ENCODE results near the gene GLTP. TPM values are rescaled to one million over a fixed set of nuclear protein-coding genes. Genes with fewer than 3 reads are reported as not detected.

GLTP gene
- total and polyA plus RNA-seq, 4 donors: 8.5 to 12.8 (median 8.7) TPM

DNA sequence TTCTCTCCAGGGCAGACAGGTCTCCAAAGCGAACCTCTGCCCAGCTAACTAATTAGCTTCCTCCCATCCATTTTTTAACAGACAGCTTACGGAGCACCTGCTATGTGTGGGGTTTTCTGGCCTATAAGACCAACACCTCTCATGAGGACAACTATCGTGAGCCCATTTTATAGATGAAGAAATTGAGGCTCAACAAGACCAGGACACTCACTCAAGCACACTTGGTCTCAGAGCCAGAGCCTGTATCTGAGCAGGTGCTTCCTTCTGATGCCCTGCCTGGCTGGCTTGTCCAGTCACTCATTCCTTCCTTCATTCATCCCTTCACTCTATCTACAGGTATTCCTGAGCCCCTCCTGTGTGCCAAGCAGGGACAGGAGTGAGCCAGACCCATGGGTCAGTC lies 53.3 kb downstream of the GLTP start:
- 96% methylated on average over 3 of the region's 3 CpGs for WGBS
- TF ChIP-seq RXRA (IDR thresholded peaks at IDR 0.05) (no peak), FOXA2 (IDR thresholded peaks at IDR 0.05) (no peak), JUND (IDR thresholded peaks at IDR 0.05) (no peak), SP1 (IDR thresholded peaks at IDR 0.05) (no peak), TAF1 (conservative IDR thresholded peaks at IDR 0.05) (no peak), FOXA1 (IDR thresholded peaks at IDR 0.05) (no peak), YY1 (IDR thresholded peaks at IDR 0.05) (no peak)
- TF ChIP-seq, protein P1, sequence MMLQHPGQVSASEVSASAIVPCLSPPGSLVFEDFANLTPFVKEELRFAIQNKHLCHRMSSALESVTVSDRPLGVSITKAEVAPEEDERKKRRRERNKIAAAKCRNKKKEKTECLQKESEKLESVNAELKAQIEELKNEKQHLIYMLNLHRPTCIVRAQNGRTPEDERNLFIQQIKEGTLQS (IDR thresholded peaks at IDR 0.05): no peak
- TF ChIP-seq, protein P2, sequence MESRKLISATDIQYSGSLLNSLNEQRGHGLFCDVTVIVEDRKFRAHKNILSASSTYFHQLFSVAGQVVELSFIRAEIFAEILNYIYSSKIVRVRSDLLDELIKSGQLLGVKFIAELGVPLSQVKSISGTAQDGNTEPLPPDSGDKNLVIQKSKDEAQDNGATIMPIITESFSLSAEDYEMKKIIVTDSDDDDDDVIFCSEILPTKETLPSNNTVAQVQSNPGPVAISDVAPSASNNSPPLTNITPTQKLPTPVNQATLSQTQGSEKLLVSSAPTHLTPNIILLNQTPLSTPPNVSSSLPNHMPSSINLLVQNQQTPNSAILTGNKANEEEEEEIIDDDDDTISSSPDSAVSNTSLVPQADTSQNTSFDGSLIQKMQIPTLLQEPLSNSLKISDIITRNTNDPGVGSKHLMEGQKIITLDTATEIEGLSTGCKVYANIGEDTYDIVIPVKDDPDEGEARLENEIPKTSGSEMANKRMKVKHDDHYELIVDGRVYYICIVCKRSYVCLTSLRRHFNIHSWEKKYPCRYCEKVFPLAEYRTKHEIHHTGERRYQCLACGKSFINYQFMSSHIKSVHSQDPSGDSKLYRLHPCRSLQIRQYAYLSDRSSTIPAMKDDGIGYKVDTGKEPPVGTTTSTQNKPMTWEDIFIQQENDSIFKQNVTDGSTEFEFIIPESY (IDR thresholded peaks at IDR 0.05): no peak
- TF ChIP-seq, protein P3, sequence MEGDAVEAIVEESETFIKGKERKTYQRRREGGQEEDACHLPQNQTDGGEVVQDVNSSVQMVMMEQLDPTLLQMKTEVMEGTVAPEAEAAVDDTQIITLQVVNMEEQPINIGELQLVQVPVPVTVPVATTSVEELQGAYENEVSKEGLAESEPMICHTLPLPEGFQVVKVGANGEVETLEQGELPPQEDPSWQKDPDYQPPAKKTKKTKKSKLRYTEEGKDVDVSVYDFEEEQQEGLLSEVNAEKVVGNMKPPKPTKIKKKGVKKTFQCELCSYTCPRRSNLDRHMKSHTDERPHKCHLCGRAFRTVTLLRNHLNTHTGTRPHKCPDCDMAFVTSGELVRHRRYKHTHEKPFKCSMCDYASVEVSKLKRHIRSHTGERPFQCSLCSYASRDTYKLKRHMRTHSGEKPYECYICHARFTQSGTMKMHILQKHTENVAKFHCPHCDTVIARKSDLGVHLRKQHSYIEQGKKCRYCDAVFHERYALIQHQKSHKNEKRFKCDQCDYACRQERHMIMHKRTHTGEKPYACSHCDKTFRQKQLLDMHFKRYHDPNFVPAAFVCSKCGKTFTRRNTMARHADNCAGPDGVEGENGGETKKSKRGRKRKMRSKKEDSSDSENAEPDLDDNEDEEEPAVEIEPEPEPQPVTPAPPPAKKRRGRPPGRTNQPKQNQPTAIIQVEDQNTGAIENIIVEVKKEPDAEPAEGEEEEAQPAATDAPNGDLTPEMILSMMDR (IDR thresholded peaks at IDR 0.05; ENCODE audit: low read depth, low read length, missing input control): no peak
- TF ChIP-seq, protein P4, sequence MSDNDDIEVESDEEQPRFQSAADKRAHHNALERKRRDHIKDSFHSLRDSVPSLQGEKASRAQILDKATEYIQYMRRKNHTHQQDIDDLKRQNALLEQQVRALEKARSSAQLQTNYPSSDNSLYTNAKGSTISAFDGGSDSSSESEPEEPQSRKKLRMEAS (IDR thresholded peaks at IDR 0.05): no peak
- Histone ChIP-seq H3K27me3 (ENCODE audit: control insufficient read depth in 4 of 4, insufficient read depth in 4 of 4, low read length in 3 of 4) (no peaks in the 10 kb centered on the region), H3K4me3 (ENCODE audit: low read depth in 1 of 3, low read length in 3 of 3) (no peak overlapping the region), H3K36me3 (ENCODE audit: control insufficient read depth in 4 of 4, insufficient read depth in 3 of 4, low read depth in 1 of 4, low read length in 3 of 4) (no peaks in the 10 kb centered on the region), H3K9ac (ENCODE audit: low read depth in 1 of 2, low read length in 2 of 2) (no peak overlapping the region), H3K9me3 (ENCODE audit: control insufficient read depth in 4 of 4, low read length in 3 of 4) (no peaks in the 10 kb centered on the region), H3K27ac (ENCODE audit: low read depth in 1 of 2, low read length in 2 of 2) (no peak overlapping the region), H3K4me1 (ENCODE audit: control insufficient read depth in 4 of 4, insufficient read depth in 4 of 4, low read length in 3 of 4) (peaks cover 6 to 60% (median 50%) of the 10 kb centered on the region in 4 donors)
- DNase-seq (ENCODE audit: low spot score): no peak

DNA sequence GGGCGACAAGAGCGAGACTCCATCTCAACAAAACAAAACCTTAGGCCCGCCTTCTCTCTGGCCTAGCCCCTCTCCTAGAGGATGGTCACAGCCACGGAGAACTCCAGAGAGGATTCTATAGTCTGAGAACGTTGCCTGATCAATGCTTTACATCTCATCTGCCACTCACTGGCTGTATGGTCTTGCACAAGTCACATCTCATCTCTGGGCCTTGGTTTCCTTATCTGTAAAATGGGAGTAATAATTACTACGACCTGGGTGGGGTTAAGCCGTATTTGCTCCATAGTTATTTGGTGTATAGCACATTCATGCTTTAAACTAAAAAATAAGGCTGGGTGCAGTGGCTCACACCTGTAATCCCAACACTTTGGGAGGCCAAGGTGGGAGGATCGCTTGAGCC lies 55.6 kb downstream of the GLTP start:
- DNase-seq (ENCODE audit: low spot score): no peak
- H3K9ac ChIP-seq (ENCODE audit: low read depth in 1 of 2, low read length in 2 of 2): no peak overlapping the region
- WGBS: 94% methylated on average over 8 of the region's 8 CpGs
- no peaks in the 10 kb centered on the region for H3K9me3 ChIP-seq (ENCODE audit: control insufficient read depth in 4 of 4, low read length in 3 of 4)
- no peak overlapping the region for H3K4me3 ChIP-seq (ENCODE audit: low read depth in 1 of 3, low read length in 3 of 3)
- H3K36me3 ChIP-seq (ENCODE audit: control insufficient read depth in 4 of 4, insufficient read depth in 3 of 4, low read depth in 1 of 4, low read length in 3 of 4): no peaks in the 10 kb centered on the region
- H3K27me3 ChIP-seq (ENCODE audit: control insufficient read depth in 4 of 4, insufficient read depth in 4 of 4, low read length in 3 of 4): no peaks in the 10 kb centered on the region
- peaks cover 2 to 37% (median 28%) of the 10 kb centered on the region in 4 donors for H3K4me1 ChIP-seq (ENCODE audit: control insufficient read depth in 4 of 4, insufficient read depth in 4 of 4, low read length in 3 of 4)
- no peak overlapping the region for H3K27ac ChIP-seq (ENCODE audit: low read depth in 1 of 2, low read length in 2 of 2)
- TF ChIP-seq NR2F2 (IDR thresholded peaks at IDR 0.05): no peak
- TF ChIP-seq HNF4A (conservative IDR thresholded peaks at IDR 0.05): no peak
- no peak for TF ChIP-seq RXRA (IDR thresholded peaks at IDR 0.05)
- no peak for TF ChIP-seq SP1 (IDR thresholded peaks at IDR 0.05)
- no peak for TF ChIP-seq TAF1 (conservative IDR thresholded peaks at IDR 0.05)
- TF ChIP-seq HNF4G (IDR thresholded peaks at IDR 0.05): no peak
- TF ChIP-seq, protein P2 (IDR thresholded peaks at IDR 0.05): no peak
- no peak for TF ChIP-seq JUND (IDR thresholded peaks at IDR 0.05)
- TF ChIP-seq EGR1 (IDR thresholded peaks at IDR 0.05; ENCODE audit: low read depth in 2 of 2): no peak
- TF ChIP-seq, protein P1 (IDR thresholded peaks at IDR 0.05): no peak
- no peak for TF ChIP-seq YY1 (IDR thresholded peaks at IDR 0.05)
